GM21786 (cell line): Measurements from ENCODE around the gene ANKRD33B.
"Not testable (repeated sequence)": the region's sequence is repeated elsewhere in the genome, so short reads cannot be mapped to it uniquely, and the experiment has no call there.

ENCODE experiments used
- ATAC-seq: cut with Tn5 transposase; IDR thresholded peaks from one replicate; pipeline ENCODE4 v1.9.1; 2021; ENCODE audit not compliant: unreplicated experiment

The ANKRD33B gene

GRCh38 chr5:10536931-10537579 lies 26.8 kb upstream of the ANKRD33B start:
- ATAC-seq, result peak; percentile 38

GRCh38 chr5:10537624-10538023 lies 26.2 kb upstream of the ANKRD33B start:
- peak; percentile 19 for ATAC-seq

- no peak for ATAC-seq
These were observed 25.6 kb upstream of the ANKRD33B start for GRCh38 chr5:10538103-10538788.

- no peak for ATAC-seq
These were observed 24.8 kb upstream of the ANKRD33B start for GRCh38 chr5:10538789-10539686.

- no peak for ATAC-seq
These were observed 24.2 kb upstream of the ANKRD33B start for GRCh38 chr5:10539687-10539998.

- no peak for ATAC-seq
These were observed 23.8 kb upstream of the ANKRD33B start for GRCh38 chr5:10540036-10540544.

- ATAC-seq, result no peak
These were observed 22.8 kb upstream of the ANKRD33B start for GRCh38 chr5:10540951-10541646.

GRCh38 chr5:10542055-10542550 lies 21.8 kb upstream of the ANKRD33B start:
- no peak for ATAC-seq

- no peak for ATAC-seq
These were observed 20.3 kb upstream of the ANKRD33B start for GRCh38 chr5:10543585-10544040.

- ATAC-seq, result no peak
These were observed 18.8 kb upstream of the ANKRD33B start for GRCh38 chr5:10545084-10545483.

GRCh38 chr5:10546186-10546585 lies 17.7 kb upstream of the ANKRD33B start:
- no peak for ATAC-seq

GRCh38 chr5:10548418-10549122 lies 15.3 kb upstream of the ANKRD33B start:
- ATAC-seq, result no peak

- ATAC-seq, result not testable (repeated sequence)
These were observed 14.8 kb upstream of the ANKRD33B start for GRCh38 chr5:10549123-10549514.

- ATAC-seq, result no peak
These were observed 13.5 kb upstream of the ANKRD33B start for GRCh38 chr5:10550222-10550995.

- no peak for ATAC-seq
These were observed 12.1 kb upstream of the ANKRD33B start for GRCh38 chr5:10551782-10552138.

GRCh38 chr5:10552183-10553143 lies 11.4 kb upstream of the ANKRD33B start:
- peak; percentile 53 for ATAC-seq

- no peak for ATAC-seq
These were observed 10.4 kb upstream of the ANKRD33B start for GRCh38 chr5:10553476-10553875.

GRCh38 chr5:10555277-10555684 lies 8.6 kb upstream of the ANKRD33B start:
- no peak for ATAC-seq
